HFFc6 (cell line): ENCODE measurements around the gene CCDC102A. TPM values are rescaled to one million over a fixed set of nuclear protein-coding genes. Genes with fewer than 3 reads are reported as not detected.

Experiments used
- DNase-seq: peaks from one replicate; pipeline ENCODE4 v3.0.0-alpha.2; 2018
- H3K27ac Mint-ChIP-seq: 2 replicates; pipeline ENCODE4 v1.8.0; 2020; ENCODE audit warnings: mild to moderate bottlenecking, mixed read lengths
- H3K27me3 Mint-ChIP-seq: 2 replicates; pipeline ENCODE4 v1.8.0; 2021; ENCODE audit warnings: mild to moderate bottlenecking, moderate library complexity, mixed read lengths; ENCODE audit not compliant: insufficient read depth
- H3K36me3 Mint-ChIP-seq: 2 replicates; pipeline ENCODE4 v1.8.0; 2021; ENCODE audit warnings: low read depth, mixed read lengths
- H3K4me1 Mint-ChIP-seq: 2 replicates; pipeline ENCODE4 v1.8.0; 2020; ENCODE audit warnings: low read depth, mixed read lengths
- H3K4me3 Mint-ChIP-seq: 2 replicates; pipeline ENCODE4 v1.8.0; 2020; ENCODE audit warnings: mild to moderate bottlenecking, moderate library complexity, mixed read lengths
- H3K9me3 Mint-ChIP-seq: 2 replicates; pipeline ENCODE4 v1.8.0; 2020; ENCODE audit warnings: mild to moderate bottlenecking, mixed read lengths
- total RNA-seq, 6 experiments: library from RNA; stranded (reverse); fragmentation: NEBNext Ultra II Directional; extraction: Animal tissue kit (Norgen Biotek cat#: 25700); gene quantifications; 2 replicates in 1 of 6; 3 replicates in 5 of 6; pipeline ENCODE4 v1.2.3, GENCODE V29; 2021
- TF ChIP-seq, protein P1 (sequence below): fragments of 200-600 bp; sonication (generic); IDR thresholded peaks from 2 replicates; pipeline ENCODE4 v1.5.0; 2021; ENCODE audit warnings: antibody characterized with exemption, mild to moderate bottlenecking

Gene CCDC102A
- total RNA-seq, 6 experiments from 2014 or later = 3.6 to 4.6 (median 4.1) TPM

DNA sequence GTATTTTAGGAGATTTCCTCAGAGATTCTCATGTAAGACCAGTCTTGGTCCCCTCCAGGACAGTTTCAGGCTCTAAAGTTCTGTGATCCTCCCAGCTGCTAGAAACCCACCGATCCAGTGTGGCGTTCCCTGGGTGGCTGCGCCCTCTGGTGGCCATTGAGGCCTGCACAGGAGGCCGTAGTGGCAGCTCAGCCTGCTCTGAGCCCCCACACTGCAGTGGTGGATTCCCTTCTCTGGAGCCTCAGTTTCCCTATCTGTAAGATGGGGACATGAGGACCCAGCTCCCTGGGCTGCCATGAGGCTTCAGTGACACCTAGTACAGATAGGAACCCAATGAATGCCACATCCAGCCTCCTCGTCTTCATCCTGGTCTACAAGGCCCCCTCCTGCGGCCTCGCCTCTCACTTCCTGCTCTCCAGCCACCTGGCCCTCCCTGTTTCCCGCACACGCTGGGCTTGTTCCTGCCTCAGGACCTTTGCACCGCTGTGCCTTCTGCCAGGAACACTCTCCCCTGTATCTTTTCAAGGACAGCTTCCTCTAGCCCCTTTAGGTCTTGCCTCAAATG, 16.5 kb downstream of the CCDC102A start:
- Mint-ChIP-seq H3K27me3 (peaks cover 5% of the 10 kb centered on the region; the same call in 1 of the 2 replicates), H3K27ac (no peak overlapping the region), H3K4me1 (no peaks in the 10 kb centered on the region), H3K9me3 (no peaks in the 10 kb centered on the region), H3K4me3 (no peak overlapping the region), H3K36me3 (no peaks in the 10 kb centered on the region)
- DNase-seq = peak; percentile 45
- TF ChIP-seq, protein P1, sequence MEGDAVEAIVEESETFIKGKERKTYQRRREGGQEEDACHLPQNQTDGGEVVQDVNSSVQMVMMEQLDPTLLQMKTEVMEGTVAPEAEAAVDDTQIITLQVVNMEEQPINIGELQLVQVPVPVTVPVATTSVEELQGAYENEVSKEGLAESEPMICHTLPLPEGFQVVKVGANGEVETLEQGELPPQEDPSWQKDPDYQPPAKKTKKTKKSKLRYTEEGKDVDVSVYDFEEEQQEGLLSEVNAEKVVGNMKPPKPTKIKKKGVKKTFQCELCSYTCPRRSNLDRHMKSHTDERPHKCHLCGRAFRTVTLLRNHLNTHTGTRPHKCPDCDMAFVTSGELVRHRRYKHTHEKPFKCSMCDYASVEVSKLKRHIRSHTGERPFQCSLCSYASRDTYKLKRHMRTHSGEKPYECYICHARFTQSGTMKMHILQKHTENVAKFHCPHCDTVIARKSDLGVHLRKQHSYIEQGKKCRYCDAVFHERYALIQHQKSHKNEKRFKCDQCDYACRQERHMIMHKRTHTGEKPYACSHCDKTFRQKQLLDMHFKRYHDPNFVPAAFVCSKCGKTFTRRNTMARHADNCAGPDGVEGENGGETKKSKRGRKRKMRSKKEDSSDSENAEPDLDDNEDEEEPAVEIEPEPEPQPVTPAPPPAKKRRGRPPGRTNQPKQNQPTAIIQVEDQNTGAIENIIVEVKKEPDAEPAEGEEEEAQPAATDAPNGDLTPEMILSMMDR = peak; percentile 98

DNA sequence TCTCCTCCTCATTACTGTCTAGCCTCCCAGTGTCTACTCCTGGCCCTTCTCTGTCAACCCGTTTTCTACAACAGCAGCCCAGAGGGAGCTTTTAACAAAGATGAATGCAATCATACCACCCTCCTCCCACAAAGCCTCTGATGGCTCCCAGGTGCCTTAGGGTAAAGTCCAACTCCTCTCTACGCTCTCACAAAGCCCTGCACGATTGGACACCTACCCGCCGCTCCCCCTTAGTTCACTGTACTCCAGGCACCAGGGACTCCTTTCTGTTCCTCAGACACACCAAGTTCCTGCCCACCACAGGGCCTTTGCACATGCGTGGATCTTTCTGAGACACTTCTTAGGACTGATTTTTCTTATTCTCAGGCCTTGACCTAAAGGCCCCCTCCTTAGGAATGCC, 17.4 kb downstream of the CCDC102A start:
- H3K9me3 Mint-ChIP-seq = no peaks in the 10 kb centered on the region
- no peaks in the 10 kb centered on the region for H3K36me3 Mint-ChIP-seq
- H3K4me1 Mint-ChIP-seq = no peaks in the 10 kb centered on the region
- H3K27me3 Mint-ChIP-seq = peaks cover 5% of the 10 kb centered on the region; the same call in 1 of the 2 replicates
- H3K27ac Mint-ChIP-seq = no peak overlapping the region
- H3K4me3 Mint-ChIP-seq = no peak overlapping the region
- DNase-seq = no peak
- TF ChIP-seq, protein P1 = no peak

DNA sequence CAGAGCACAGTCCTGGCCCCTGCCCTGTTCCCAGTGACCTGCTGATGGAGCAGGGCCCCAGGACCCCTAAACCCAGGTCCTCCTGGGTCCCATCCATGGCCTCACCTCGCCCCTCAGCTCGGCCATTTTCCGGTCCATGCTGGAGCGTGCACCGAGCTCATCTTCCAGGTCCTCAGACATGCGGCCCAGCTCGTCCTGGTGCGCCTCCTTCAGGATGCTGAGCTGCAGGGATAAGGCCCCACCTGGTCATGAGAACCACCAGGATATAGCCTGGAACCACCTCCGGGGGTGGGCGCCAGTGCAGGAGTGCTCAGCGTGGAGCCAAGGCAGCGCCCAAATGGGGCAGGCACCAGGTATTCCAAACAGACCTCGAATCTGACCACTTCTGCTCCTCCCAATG, 17.9 kb downstream of the CCDC102A start:
- H3K9me3 Mint-ChIP-seq = no peaks in the 10 kb centered on the region
- H3K4me3 Mint-ChIP-seq = no peak overlapping the region
- no peaks in the 10 kb centered on the region for H3K4me1 Mint-ChIP-seq
- TF ChIP-seq, protein P1 = peak; percentile 8; the same call in 1 of the 2 replicates
- H3K27me3 Mint-ChIP-seq = peaks cover 5% of the 10 kb centered on the region; the same call in 1 of the 2 replicates
- H3K27ac Mint-ChIP-seq = no peak overlapping the region
- H3K36me3 Mint-ChIP-seq = no peaks in the 10 kb centered on the region
- DNase-seq = no peak

DNA sequence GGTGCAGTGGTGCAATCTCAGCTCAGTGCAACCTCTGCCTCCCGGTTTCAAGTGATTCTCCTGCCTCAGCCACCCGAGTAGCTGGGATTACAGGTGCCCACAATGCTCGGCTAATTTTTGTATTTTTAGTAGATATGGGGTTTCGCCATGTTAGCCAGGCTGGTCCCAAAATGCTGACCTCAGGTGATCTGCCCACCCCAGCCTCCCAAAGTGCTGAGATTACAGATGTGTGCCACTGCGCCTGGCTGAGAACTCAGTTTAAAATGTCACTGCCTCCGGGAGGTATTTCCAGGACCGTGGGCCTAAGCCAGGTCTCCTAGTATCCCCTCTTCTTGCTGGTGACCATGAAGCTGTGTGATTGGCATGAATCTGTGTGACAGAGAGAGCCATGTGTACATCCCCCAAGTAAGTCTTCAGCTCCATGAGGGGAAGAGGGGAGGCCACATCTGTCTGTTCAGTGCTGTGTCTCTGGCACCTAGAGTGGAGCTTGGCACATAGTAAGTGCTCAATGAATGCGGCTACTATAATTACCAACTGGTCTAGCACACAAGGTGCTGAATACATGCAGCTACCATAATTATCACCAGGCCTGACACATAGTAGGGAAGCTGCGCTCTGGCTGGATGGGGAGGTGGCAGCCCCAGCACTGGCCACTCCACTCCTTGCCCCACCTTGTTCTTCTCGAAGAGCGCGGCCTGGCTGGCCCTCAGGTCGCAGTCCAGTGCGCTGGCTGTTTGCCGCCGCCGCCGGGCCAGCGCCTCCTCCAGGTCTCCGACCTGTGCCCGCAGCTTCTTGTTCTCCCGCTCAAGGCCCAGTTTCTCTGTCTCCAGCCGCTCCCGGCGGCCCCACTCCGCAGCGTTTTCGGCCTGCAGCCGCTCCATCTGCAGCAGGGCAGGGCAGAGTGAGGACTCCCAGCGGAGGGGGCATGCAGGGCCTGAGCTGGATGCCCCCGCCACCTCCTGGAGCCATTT, 18.7 kb downstream of the CCDC102A start:
- Mint-ChIP-seq H3K36me3 (no peaks in the 10 kb centered on the region), H3K9me3 (no peaks in the 10 kb centered on the region), H3K4me3 (no peak overlapping the region), H3K4me1 (no peaks in the 10 kb centered on the region), H3K27ac (no peak overlapping the region), H3K27me3 (peaks cover 3% of the 10 kb centered on the region; the same call in 1 of the 2 replicates)
- TF ChIP-seq, protein P1 = no peak
- no peak for DNase-seq

DNA sequence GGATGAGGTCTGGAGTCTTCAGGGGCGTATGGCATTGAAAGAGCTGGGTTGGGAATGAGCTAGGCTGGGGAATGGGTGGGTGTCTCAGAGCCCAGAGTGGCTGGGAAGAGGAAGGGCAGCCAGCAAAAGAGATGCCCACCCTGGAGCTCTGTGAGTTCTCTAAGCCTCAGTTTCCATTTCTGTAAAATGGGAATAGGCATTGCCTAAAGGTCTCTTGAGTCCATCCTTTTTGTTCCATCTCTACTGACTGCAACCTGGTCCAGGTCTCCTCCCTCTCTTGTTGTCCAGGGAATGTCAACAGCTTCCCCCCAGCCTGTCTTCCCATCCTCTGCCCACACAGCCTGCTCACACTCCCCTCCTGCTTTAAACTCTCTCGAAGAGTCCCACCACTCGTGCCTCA, 19.6 kb downstream of the CCDC102A start:
- Mint-ChIP-seq H3K27me3 (peaks cover 3% of the 10 kb centered on the region; the same call in 1 of the 2 replicates), H3K9me3 (no peaks in the 10 kb centered on the region), H3K27ac (no peak overlapping the region), H3K4me3 (no peak overlapping the region), H3K4me1 (no peaks in the 10 kb centered on the region), H3K36me3 (no peaks in the 10 kb centered on the region)
- TF ChIP-seq, protein P1 = no peak
- DNase-seq = no peak
